Stimulated activated naive CD4-positive, alpha-beta T cell treated with Interleukin-2 at 50 U/mL for 16 hours (primary cell): ENCODE measurements around the gene IPO11.
"Not testable (repeated sequence)": the region's sequence is repeated elsewhere in the genome, so short reads cannot be mapped to it uniquely, and the experiment has no call there.

Experiments
- DNase-seq: peaks from one replicate; lab custom pipeline; 2025; lab: John Stamatoyannopoulos, UW

Gene IPO11

DNA sequence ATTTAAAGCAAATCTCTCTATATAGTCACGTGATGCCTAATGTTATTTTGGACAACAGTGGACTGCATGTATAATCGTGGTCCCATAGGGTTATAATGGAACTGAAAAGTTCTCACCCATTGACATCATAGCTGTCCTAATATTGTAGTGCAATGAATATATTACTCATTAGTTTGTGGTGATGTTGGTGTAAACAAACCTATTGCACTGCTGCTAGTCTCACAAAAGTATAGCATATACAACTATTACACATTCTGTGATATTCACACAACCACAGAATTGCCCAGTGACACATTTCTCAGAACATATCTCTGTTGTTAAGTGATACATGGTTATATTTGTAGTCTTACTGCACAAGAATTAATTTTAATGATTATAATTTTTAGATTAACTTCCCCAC is 37.7 kb downstream of the IPO11 start:
- no peak for DNase-seq

- no peak for DNase-seq
These were observed 44.5 kb downstream of the IPO11 start for GRCh38 chr5:62457071-62457470.

- DNase-seq = no peak
These were observed 48.0 kb downstream of the IPO11 start for GRCh38 chr5:62460578-62460983.

- no peak for DNase-seq
These were observed 49.0 kb downstream of the IPO11 start for GRCh38 chr5:62461561-62461960.

- DNase-seq = no peak
These were observed 53.7 kb downstream of the IPO11 start for GRCh38 chr5:62465985-62466925.

- no peak for DNase-seq
These were observed 60.6 kb downstream of the IPO11 start for GRCh38 chr5:62473209-62473608.

DNA sequence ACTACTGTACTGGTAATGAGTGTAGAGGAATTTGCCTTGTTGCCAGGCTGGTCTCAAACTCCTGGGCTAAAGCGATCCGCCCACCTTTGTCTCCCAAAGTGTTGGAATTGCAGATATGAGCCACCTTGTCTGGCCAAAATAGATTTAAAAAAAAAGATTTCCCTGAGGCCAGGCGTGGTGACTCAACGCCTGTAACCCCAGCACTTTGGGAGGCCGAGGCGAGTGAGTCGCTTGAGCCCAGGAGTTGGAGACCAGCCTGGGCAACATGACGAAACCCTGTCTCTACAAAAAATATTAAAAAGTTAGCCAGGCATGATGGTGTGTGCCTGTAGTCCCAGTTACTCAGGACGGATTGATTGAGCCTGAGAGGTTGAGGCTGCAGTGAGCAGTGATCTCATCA is 62.5 kb downstream of the IPO11 start:
- DNase-seq = no peak

DNA sequence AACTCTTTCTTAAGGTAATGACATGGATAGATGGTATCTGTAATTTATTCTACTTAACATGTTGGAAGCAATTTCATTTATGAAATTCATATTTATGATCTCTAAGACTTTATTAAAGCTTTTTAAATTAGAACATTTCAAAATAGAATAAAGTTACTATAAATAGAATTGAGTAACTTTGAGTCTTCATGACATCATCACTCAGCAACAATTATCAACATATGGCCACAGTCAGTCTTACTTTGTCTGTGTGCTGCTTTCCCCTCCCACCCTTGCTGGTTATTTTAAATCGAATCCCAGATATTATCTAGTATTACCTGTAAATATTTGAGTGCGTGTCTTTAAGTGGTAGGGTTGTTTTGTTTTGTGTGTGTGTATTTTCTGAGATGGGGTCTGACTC is 65.2 kb downstream of the IPO11 start:
- no peak for DNase-seq

GRCh38 chr5:62483556-62483955 is 71.0 kb downstream of the IPO11 start:
- DNase-seq = no peak

DNA sequence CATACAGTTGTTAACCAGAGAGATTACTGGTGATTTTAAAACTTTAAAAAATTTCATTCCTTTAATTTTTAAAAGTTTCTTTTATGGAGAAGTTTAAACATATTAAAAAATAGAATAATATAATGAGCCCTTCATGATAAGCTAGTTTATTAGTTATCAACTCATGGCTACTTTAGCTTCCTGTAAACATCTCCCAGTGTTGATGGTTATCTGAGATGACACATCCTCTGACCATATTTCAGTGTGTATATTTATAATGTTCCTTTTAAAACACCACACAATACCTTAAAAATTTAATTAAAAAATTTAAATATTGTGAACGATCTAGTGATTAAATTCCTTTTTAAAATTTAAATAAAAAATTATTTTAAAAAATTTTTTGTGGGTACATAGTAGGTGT is 74.1 kb downstream of the IPO11 start:
- DNase-seq = no peak

DNA sequence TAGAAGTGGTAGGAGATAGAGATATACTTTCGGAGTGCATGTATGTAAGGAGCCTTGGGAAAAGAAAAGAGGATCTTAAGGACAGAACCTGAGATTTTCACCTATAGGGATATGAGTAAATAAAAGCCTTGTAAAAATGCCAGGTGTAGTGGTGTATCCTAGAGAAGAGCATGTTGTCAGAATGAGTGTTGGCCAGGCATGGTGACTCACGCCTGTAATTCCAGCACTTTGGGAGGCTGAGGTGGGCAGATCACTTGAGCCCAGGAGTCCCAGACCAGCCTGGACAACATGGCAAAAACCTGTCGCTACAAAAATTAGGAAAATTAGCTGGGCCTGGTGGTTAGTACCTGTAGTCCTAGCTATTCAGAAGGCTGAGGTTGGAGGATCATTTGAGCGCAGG is 76.0 kb downstream of the IPO11 start:
- no peak for DNase-seq

GRCh38 chr5:62489471-62489870 is 76.9 kb downstream of the IPO11 start:
- no peak for DNase-seq

GRCh38 chr5:62494772-62495171 is 82.2 kb downstream of the IPO11 start:
- DNase-seq = no peak

DNA sequence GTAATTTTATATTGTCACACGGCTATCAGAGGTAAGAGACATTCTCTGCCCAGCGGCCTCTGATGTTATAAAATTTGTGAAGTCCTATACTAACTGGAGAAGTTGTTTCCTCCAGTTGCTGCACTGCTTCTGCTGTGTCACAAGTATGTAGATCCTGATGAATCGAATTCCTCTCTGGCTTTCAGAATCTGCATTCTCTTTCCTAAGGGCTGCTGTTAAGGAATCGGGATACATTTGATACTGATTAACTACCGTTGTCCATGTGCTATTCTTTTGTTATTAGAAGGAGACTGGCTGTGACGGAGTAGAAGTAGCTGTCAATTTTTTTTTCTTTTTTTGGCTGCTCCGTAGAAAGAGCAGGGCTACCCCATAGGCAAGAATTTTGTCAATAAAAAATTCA is 84.3 kb downstream of the IPO11 start:
- no peak for DNase-seq

GRCh38 chr5:62498961-62499360 is 86.4 kb downstream of the IPO11 start:
- no peak for DNase-seq

- DNase-seq = no peak
These were observed 87.2 kb downstream of the IPO11 start for GRCh38 chr5:62499756-62500155.

GRCh38 chr5:62502456-62503101 is 90.0 kb downstream of the IPO11 start:
- no peak for DNase-seq

DNA sequence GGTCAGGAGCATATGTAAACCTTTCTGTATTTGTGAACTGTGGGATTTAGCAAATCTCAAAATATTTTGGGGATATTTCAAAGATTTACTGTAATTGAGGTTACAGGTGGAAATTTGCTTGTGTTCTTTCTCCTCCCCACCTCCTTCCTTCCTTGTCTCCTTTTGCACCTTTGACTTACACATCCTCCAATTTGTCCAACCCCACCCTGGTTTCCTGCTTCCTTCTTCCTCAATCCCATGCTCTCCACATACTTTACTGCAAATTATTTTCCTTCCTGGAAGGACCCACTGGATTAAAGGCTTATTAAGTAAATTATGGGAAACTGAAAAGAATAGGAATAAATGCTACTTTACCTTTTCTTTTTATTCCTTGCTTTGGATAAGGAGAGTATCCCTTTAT is 91.6 kb downstream of the IPO11 start:
- DNase-seq = no peak

GRCh38 chr5:62506659-62507460 is 94.3 kb downstream of the IPO11 start:
- no peak for DNase-seq

DNA sequence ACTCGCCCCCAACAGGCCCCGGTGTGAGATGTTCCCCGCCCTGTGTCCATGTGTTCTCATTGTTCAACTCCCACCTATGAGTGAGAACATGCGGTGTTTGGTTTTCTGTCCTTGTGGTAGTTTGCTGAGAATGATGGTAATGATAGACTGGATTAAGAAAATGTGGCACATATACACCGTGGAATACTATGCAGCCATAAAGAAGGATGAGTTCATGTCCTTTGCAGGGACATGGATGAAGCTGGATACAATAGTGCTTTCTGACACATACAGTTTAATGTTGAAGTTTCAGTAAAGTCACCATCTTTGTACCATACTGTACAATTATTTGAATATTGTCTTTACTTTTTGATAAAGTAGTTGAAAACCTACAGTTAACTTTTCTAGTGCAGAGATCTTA is 96.2 kb downstream of the IPO11 start:
- DNase-seq = not testable (repeated sequence)

- no peak for DNase-seq
These were observed 97.2 kb downstream of the IPO11 start for GRCh38 chr5:62509806-62510205.

GRCh38 chr5:62513085-62513484 is 100.5 kb downstream of the IPO11 start:
- DNase-seq = not testable (repeated sequence)
